Smooth muscle cell (in vitro differentiated cells): Measurements from ENCODE around the gene ARMH3. TPM values are rescaled to one million over a fixed set of nuclear protein-coding genes. Genes with fewer than 3 reads are reported as not detected.

Experiments
- DNase-seq: peaks from one replicate; lab custom pipeline; 2025; ENCODE audit not compliant: unreplicated experiment; lab: John Stamatoyannopoulos, UW
- H2AFZ ChIP-seq: fragments of 200-600 bp; sonication (generic); 2 replicates; pipeline ENCODE4 v1.6.0; 2016; ENCODE audit warnings: antibody characterized with exemption, low read depth, mild to moderate bottlenecking
- H3F3A ChIP-seq: fragments of 200-600 bp; sonication (generic); 2 replicates; pipeline ENCODE4 v1.6.0; 2017; ENCODE audit warnings: antibody characterized with exemption, low read depth
- H3K27ac ChIP-seq: fragments of 200-600 bp; sonication (generic); 2 replicates; pipeline ENCODE4 v1.5.1; 2016; ENCODE audit warnings: low read depth, mild to moderate bottlenecking
- H3K27me3 ChIP-seq: fragments of 200-600 bp; sonication (generic); 2 replicates; pipeline ENCODE4 v1.6.1; 2016; ENCODE audit warnings: low read depth, mild to moderate bottlenecking
- H3K36me3 ChIP-seq: fragments of 200-600 bp; sonication (generic); 2 replicates; pipeline ENCODE4 v1.5.1; 2016; ENCODE audit warnings: low read depth
- H3K4me1 ChIP-seq: fragments of 200-600 bp; sonication (generic); 2 replicates; pipeline ENCODE4 v1.5.1; 2016; ENCODE audit warnings: low read depth
- H3K4me2 ChIP-seq: fragments of 200-600 bp; sonication (generic); 2 replicates; pipeline ENCODE4 v1.6.0; 2016; ENCODE audit warnings: mild to moderate bottlenecking
- H3K4me3 ChIP-seq: fragments of 200-600 bp; sonication (generic); 2 replicates; pipeline ENCODE4 v1.5.1; 2016; ENCODE audit warnings: mild to moderate bottlenecking
- H3K79me2 ChIP-seq: fragments of 200-600 bp; sonication (generic); 2 replicates; pipeline ENCODE4 v1.6.0; 2016; ENCODE audit warnings: low read depth, mild to moderate bottlenecking
- H3K9ac ChIP-seq: fragments of 200-600 bp; sonication (generic); 2 replicates; pipeline ENCODE4 v1.6.0; 2016; ENCODE audit warnings: low read depth
- H3K9me3 ChIP-seq: fragments of 200-600 bp; sonication (generic); replicated peaks from 2 replicates; pipeline ENCODE4 v1.5.1; 2016; ENCODE audit warnings: low read depth
- H4K20me1 ChIP-seq: fragments of 200-600 bp; sonication (generic); 2 replicates; pipeline ENCODE4 v1.6.0; 2016; ENCODE audit warnings: low read depth
- CTCF ChIP-seq: fragments of 200-600 bp; sonication (generic); IDR thresholded peaks from 2 replicates; pipeline ENCODE4 v1.5.1; 2017; ENCODE audit warnings: borderline replicate concordance, mild to moderate bottlenecking, antibody characterized with exemption; ENCODE audit not compliant: insufficient read depth, poor library complexity, severe bottlenecking
- WGBS: methylation state at CpG from one replicate; pipeline ENCODE4 v1.1.7; 2016; ENCODE audit warnings: low lambda C conversion rate; 5-methylcytosine and 5-hydroxymethylcytosine counted together
- polyA plus RNA-seq: library from polyadenylated mRNA; unstranded; fragments of >200 nt; fragmentation: Nextera tagmentation; extraction: Ambion mirVana; gene quantifications from 2 replicates; pipeline ENCODE4 v1.2.1, GENCODE V29; 2016
- total RNA-seq: library from RNA; depleted of rRNA; stranded (reverse); fragments of >200 nt; gene quantifications from 2 replicates; pipeline ENCODE4 v1.2.3, GENCODE V29; 2014

The ARMH3 gene
- total and polyA plus RNA-seq, 2 experiments from 2014 or later = 7.6 to 10.8 TPM

- Histone ChIP-seq H3K79me2 (no peaks in the 10 kb centered on the region), H3K4me1 (peaks cover 9% of the 10 kb centered on the region), H3K9me3 (no peaks in the 10 kb centered on the region), H3K36me3 (no peaks in the 10 kb centered on the region), H3K4me3 (no peak overlapping the region), H3F3A (no peaks in the 10 kb centered on the region), H3K4me2 (no peak overlapping the region), H3K27me3 (no peaks in the 10 kb centered on the region), H4K20me1 (peaks cover 44% of the 10 kb centered on the region), H3K9ac (no peak overlapping the region), H3K27ac (no peak overlapping the region), H2AFZ (no peak overlapping the region)
- 53% methylated on average over 5 of the region's 5 CpGs for WGBS
- TF ChIP-seq CTCF = peak; percentile 91
- DNase-seq = peak; percentile 7
These were observed 166.4 kb downstream of the ARMH3 start for GRCh38 chr10:101889256-101890210.

- no peak for DNase-seq
- H3K4me3 ChIP-seq = no peak overlapping the region
- H3K9ac ChIP-seq = no peak overlapping the region
- no peak overlapping the region for H3K27ac ChIP-seq
- H3K4me1 ChIP-seq = peaks cover 4% of the 10 kb centered on the region
- 100% methylated on average over 2 of the region's 2 CpGs for WGBS
- no peaks in the 10 kb centered on the region for H3K79me2 ChIP-seq
- H2AFZ ChIP-seq = no peak overlapping the region
- H3F3A ChIP-seq = no peaks in the 10 kb centered on the region
- no peak for TF ChIP-seq CTCF
- H4K20me1 ChIP-seq = peaks cover 36% of the 10 kb centered on the region
- H3K36me3 ChIP-seq = no peaks in the 10 kb centered on the region
- no peaks in the 10 kb centered on the region for H3K9me3 ChIP-seq
- no peaks in the 10 kb centered on the region for H3K27me3 ChIP-seq
- H3K4me2 ChIP-seq = no peak overlapping the region
These were observed 167.6 kb downstream of the ARMH3 start for GRCh38 chr10:101888251-101888949.

- Histone ChIP-seq H3F3A (no peaks in the 10 kb centered on the region), H4K20me1 (peaks cover 35% of the 10 kb centered on the region), H3K79me2 (no peaks in the 10 kb centered on the region), H2AFZ (no peak overlapping the region), H3K27me3 (no peaks in the 10 kb centered on the region), H3K36me3 (no peaks in the 10 kb centered on the region), H3K27ac (no peak overlapping the region), H3K4me3 (no peak overlapping the region), H3K4me1 (no peaks in the 10 kb centered on the region), H3K9ac (no peak overlapping the region), H3K4me2 (no peak overlapping the region), H3K9me3 (no peaks in the 10 kb centered on the region)
- 94% methylated on average over 5 of the region's 5 CpGs for WGBS
- TF ChIP-seq CTCF = no peak
- no peak for DNase-seq
These were observed 168.2 kb downstream of the ARMH3 start for GRCh38 chr10:101887775-101888174.
